Hematopoietic multipotent progenitor cell treated with erythropoietin and hydrocortisone succinate and interleukin-3 and kit ligand, for 8 days (in vitro differentiated cells): ENCODE results near the gene HOXB8.

Source experiments
- DNase-seq: peaks from one replicate; pipeline ENCODE4 v3.0.0-alpha.2; 2015

HOXB8 gene

GRCh38 chr17:48596000-48596734 is 18.9 kb downstream of the HOXB8 start:
- no peak for DNase-seq

GRCh38 chr17:48595278-48595999 is 19.7 kb downstream of the HOXB8 start:
- DNase-seq: no peak

- no peak for DNase-seq
Observed at GRCh38 chr17:48594538-48595277, 20.4 kb downstream of the HOXB8 start.

- peak; percentile 75 for DNase-seq
Observed at GRCh38 chr17:48593840-48594537, 21.1 kb downstream of the HOXB8 start.

DNA sequence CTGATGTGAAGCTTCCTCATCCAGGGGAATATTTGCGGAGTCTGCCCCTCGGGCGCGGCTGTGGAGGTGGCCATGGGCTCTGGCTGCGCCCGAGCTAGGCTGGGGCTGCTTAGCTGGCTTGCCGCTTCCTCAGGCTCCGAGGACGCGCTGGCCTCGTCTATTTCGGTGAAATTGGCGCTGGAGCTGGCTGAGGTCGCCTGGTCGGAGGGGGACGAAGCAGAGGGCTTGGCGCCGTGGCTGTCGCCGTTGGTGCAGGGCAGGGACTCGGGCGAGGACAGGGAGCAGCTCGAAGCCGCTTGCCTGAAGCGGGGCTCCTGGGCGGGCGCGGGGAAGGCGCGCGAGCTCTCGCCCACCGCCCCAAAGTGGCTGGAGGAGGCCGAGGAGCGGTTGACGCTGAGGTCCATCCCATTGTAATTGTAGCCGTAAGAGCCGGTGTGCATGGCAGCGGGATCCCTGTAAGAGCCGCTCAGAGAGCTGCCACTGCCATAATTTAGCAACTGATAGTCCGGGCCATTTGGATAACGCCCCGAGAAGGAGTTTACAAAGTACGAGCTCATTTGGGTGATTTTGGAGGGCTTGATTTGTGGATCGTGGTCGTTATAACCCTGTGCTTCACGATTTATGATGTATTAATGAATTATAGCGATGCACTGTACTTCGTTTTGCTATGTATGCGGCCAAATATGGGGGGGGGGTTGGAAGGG is 21.8 kb downstream of the HOXB8 start, which contains the start of gene HOXB5:
Gene HOXB5, minus strand, starts transcription at position 654 of the 704 bp plus-strand sequence. Its CDS starts 97 bp downstream, at position 557.
- DNase-seq: peak; percentile 50

GRCh38 chr17:48592577-48592976 is 22.5 kb downstream of the HOXB8 start:
- peak; percentile 47 for DNase-seq

- DNase-seq: no peak
Observed at GRCh38 chr17:48592057-48592514, 23.0 kb downstream of the HOXB8 start.

DNA sequence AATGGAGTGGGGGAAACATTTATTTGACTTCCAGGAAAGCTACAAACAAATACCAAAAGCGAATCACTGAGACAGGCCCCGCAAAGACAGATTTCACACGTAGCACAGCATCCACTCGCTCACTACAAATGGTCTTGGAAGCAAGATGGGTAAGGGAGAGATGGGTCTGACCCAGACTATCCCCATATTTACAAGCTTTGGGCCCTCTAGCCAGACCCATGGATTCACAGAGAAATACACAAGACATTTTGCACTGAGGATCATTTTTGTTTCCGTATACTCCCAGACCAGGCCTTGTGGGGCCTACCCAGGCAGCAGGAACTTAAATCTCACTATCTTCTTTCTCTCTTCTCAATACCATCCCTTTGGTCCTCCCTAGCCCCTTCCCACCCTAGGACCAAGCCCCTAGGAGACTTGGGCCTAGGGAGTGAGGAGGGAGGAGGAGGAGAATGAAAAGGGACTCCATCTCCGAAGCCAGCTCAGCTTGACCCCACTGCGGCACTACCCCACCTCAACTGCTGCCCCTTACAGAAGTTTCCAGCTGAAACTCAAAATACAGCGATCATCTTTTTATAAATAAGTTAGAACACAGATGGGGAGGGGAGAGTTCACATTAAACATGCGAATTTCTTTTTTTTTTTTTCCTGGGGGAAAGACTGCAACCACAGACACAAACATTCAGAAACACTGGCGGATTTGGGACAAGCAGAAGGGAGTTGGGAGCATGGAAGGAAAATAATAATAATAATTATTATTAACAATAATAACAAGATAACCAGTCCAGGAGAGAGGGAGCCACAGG is 23.6 kb downstream of the HOXB8 start:
- no peak for DNase-seq

DNA sequence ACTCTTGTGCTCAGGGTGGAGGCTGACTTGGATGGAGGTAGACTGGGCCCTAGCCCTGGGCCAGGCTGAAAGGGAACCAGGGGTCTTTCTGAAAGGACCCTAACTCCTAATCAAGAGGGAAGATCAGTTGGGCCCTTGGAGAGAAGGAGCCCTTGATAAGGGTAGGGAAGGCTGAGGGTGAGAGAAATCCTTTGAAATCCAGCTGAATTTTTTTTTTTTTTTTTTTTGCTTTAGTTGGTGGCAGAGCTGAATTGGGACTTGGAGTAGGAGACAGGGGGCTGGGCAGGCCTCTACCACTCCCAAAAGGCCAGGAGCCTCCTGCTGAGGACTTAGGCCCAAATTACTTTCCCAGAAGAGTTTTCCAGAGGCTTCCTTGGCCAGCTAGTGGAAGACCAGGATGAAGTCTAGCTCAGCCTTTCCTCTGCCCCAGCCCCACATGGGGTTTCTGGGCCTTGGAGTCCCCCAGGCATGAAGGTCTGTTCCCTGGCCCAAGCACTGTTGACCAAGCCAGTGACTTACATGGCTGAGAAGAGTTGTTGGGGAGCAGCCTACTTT is 24.4 kb downstream of the HOXB8 start:
- DNase-seq: no peak

DNA sequence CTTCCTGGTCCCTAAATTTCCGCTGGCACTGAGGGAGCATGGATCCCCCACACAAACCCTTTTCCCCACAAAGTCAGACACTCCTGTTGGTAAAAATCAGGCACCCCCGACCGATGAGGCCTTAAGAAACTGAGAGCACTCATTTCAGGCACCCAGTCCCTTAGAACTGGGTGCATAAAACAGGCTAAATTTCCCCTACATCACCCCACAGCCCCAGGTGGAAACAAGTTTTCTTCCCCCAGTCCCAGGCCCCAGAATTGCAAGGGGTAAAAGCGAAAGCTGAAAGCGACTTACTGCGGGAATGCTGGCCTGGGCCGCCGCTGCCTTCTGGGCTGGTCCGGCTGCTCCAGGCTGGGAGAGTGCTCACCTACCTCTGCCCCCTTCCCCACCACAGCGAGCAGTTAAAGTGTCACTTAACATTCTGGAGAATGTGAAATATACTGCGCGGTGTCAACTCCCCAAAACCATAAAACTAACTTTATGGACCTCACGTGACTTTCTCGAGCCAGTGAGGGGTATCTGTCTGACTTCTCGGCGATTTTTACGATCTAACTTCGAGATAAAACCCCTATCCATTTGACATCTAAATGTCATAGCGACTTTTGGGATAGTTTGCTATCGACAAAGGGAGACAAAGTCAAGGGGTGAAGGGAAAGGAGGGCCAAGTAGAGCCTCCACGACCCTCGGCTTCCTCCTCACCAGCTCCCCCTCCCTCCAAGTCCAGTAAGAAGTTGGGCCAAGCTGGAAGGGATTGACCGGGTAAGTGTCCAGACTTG is 25.1 kb downstream of the HOXB8 start, which contains the start of gene HOXB3:
Gene HOXB3, minus strand, starts transcription at position 411 of the 776 bp plus-strand sequence. CDS start 37,767 bp downstream, outside the sequence.
- DNase-seq: no peak

- DNase-seq: no peak
Observed at GRCh38 chr17:48589060-48589830, 25.8 kb downstream of the HOXB8 start.

GRCh38 chr17:48588528-48588927 is 26.6 kb downstream of the HOXB8 start:
- DNase-seq: no peak

GRCh38 chr17:48588074-48588415 is 27.0 kb downstream of the HOXB8 start:
- DNase-seq: no peak

- DNase-seq: no peak
Observed at GRCh38 chr17:48587276-48588073, 27.6 kb downstream of the HOXB8 start.

DNA sequence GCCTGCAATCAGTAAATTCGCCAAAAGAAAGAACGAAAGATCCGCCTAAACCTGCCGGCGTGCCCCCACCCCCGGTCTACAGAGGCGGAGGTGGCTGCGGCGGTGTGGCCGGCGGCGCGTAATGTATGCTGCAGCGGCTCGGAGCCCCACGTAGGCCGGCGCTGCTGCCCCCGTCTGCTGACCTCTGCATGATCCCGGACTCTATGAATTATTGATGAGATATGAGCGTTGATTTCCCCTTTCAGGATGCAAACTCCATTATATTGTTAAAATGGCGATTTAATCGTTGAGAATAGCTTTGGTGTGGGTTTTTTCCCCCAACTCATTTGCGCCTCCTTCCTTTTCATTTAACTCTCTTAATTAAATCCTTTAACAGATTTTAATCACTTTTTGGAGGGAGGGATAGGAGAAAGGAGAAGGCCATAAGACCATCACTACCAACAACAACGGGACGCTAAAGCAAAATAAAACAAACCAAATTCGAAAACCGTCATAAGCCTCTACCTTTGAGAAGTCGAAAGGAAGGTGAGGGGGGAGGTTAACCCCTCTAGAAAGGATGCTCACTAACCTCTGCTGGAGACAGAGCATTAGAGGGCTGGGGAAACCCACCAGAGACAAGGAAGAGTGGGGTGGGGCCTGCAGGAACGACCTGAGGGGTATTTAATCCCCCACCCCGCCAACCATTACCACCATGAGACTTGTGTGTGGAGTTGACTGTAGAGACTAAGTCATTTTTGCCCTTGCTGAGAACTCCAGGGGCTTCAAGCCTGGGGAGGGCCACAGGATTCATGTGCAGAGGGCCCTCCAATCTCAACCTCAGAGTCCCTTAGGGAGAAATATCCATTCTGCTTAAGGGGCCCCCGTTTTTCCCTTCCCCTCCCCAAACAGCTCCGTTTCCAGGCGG is 28.5 kb downstream of the HOXB8 start:
- DNase-seq: no peak

- DNase-seq: no peak
Observed at GRCh38 chr17:48584223-48584741, 30.8 kb downstream of the HOXB8 start.

DNA sequence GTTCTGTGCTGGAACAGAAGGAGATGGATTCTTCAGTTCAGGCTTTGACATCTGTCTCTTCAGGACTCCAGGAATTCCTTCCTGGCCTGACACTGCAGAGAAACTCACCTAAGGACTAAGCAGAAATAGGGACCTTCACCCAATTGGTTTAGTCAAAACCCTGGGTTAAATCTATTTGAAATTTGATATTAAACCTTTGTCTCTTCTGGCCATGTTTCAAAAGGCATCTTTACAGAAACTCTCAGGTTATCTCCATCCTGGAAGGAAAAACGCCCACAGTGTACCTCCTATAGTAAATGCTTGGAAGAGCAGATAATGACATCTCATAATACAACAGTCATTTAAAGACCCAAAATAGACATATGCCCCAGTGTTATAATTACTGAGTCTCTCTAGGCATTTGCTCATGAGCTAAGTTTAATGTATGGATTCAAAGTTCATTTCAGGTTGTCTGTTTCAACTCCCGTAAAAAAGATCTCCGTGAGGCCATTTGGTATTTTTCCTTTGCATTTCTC is 31.3 kb downstream of the HOXB8 start:
- no peak for DNase-seq
